Epithelial cell of proximal tubule (primary cell): Measurements from ENCODE around the gene COL9A3. TPM values are rescaled to one million over a fixed set of nuclear protein-coding genes. Genes with fewer than 3 reads are reported as not detected.

Source experiments
- DNase-seq: peaks from one replicate; pipeline ENCODE4 v3.0.0-alpha.2; 2011; ENCODE audit warnings: low read depth
- H3K4me3 ChIP-seq: 2 replicates; pipeline ENCODE4 v1.5.1; 2011; ENCODE audit warnings: low read depth, mild to moderate bottlenecking, low read length
- total RNA-seq: library from RNA; depleted of rRNA; stranded (reverse); fragments of >200 nt; gene quantifications from 2 replicates; pipeline ENCODE4 v1.2.3, GENCODE V29; 2015
- TF ChIP-seq, protein P1 (sequence below): conservative IDR thresholded peaks from 2 replicates; pipeline ENCODE4 v1.5.1; 2012; ENCODE audit warnings: low read depth, mild to moderate bottlenecking, low read length

COL9A3 gene
- total RNA-seq, 1 donor from 2014 or later = 2.8 TPM

DNA sequence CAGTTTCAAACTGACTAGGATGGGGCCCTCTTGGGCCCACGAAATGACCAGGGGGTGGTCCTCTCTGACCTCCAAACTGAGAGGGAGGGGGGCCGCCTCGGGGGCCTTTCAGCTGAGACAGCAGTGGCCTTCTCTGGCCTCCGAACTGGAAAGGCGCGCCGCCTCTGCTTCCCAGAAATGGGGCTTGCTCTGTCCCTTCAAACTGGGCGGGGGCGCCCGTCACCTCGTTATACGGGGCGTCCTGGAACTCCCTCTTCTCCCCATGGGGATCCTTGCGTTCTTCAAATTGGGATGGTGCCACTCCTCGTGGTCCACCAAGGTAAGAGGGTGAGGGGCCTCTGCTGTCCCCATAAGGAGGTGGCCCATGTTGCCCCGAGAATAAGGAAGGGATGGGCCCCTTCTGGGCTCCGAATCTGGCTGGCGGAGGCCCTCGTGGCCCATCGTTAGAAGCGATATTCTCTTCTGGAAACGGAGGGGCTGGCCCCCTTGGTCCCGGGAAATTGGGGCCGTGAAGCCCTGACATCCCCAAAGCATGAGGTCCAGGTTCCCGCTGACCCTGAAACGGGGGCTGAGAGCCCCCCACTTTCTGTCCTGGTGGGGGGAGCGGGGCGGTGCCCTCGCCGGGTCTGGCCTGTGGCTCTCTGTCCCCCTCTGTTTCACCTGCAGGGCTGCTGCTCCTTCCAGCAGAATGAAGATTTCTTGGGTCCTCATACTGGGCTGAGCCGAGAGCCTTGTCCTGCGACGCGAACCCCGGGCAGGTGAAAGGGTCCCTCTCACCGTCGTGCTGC, 63.5 kb downstream of the COL9A3 start:
- no peak overlapping the region for H3K4me3 ChIP-seq
- DNase-seq = no peak
- TF ChIP-seq, protein P1, sequence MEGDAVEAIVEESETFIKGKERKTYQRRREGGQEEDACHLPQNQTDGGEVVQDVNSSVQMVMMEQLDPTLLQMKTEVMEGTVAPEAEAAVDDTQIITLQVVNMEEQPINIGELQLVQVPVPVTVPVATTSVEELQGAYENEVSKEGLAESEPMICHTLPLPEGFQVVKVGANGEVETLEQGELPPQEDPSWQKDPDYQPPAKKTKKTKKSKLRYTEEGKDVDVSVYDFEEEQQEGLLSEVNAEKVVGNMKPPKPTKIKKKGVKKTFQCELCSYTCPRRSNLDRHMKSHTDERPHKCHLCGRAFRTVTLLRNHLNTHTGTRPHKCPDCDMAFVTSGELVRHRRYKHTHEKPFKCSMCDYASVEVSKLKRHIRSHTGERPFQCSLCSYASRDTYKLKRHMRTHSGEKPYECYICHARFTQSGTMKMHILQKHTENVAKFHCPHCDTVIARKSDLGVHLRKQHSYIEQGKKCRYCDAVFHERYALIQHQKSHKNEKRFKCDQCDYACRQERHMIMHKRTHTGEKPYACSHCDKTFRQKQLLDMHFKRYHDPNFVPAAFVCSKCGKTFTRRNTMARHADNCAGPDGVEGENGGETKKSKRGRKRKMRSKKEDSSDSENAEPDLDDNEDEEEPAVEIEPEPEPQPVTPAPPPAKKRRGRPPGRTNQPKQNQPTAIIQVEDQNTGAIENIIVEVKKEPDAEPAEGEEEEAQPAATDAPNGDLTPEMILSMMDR = no peak

DNA sequence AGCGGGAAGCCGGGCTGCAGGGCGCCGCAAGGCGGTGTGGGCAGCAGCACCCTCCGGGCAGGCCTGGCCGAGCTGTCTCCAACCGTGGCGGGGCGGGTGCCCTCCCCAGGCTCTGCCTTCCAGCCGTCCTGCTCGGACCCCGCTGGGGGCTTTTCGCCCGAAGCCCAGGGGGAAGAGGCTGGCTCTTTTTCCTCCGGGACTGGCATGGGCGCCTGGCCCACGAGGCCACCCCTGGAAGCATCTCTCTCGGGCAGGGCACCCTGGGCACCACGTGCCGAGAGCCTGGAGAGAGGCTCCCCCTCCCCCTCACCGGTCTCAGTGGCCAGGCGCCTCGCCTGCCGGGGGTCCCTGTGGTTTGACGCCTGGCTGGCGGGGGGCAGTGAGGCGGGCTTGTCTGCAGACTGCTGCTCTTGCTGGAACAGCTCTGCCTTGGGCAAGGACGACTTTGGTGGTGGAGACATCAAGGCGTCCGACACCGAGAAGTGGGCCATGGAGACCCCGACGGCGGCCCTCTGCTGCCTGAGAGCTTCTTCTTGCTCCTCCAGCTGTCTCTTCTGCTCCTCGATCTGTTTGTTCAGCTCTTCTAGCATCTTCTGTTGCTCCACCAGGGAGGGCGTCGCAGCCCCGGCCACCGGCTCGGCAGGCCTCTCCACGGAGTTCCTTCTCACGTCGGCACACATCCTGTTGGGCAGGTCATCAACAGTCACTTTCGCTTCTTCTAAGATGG, 64.2 kb downstream of the COL9A3 start:
- no peak overlapping the region for H3K4me3 ChIP-seq
- DNase-seq = no peak
- TF ChIP-seq, protein P1 = no peak

DNA sequence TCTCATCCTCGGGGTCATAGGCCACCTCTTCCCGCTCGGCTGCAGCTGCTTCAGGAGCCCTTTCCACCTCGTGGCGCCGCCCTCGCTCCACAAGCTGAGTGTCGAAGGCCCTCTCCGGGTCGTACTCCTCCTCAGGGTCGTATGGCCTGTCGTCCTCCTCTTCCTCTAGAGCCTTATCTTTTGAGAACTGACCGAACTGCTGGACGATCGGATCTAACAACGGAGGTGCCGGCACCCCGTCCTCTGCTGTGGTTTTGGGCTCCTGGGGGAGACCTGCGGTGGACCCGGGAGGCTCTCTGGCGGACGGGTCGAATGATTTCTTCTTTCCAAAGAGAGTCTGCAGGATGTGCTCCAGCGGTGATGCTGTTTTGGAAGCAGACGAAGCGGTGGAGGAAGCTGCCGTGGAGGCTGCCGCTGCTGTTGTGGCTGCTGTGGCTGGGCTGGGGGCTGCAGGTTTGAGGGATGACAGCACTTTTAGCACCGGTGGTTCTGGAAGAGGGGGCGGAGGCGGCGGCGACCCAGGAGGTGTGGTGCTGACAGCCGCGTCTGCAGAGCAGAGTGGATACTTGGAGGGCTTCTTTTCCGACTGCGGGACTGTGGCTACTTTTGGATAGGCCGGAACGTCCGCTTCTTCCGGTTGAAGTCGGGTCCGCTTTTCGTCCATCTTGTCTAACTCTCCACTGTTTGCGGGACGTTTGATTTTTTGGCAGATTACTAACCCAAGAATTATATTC, 65.0 kb downstream of the COL9A3 start:
- DNase-seq = no peak
- TF ChIP-seq, protein P1 = no peak
- no peak overlapping the region for H3K4me3 ChIP-seq

DNA sequence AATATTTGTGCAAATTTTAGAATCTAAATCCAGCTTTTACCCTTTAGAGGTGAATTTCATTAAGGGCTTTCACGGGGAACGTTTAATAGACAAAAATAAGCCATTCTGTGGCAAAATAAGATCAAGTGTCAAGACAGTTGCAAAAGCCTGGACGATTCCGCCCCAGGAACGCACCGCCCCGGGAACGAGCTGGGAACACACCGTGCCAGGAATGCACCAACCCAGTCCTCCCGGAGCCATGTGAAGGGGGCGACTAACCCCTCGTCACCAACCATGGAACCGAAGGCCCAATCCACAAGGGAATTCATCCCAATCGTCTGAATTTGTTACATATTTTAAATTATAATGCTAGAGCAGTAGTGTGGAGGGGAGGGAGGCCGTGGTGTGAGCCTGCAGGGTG, 65.6 kb downstream of the COL9A3 start:
- H3K4me3 ChIP-seq = no peak overlapping the region
- TF ChIP-seq, protein P1 = no peak
- DNase-seq = no peak

DNA sequence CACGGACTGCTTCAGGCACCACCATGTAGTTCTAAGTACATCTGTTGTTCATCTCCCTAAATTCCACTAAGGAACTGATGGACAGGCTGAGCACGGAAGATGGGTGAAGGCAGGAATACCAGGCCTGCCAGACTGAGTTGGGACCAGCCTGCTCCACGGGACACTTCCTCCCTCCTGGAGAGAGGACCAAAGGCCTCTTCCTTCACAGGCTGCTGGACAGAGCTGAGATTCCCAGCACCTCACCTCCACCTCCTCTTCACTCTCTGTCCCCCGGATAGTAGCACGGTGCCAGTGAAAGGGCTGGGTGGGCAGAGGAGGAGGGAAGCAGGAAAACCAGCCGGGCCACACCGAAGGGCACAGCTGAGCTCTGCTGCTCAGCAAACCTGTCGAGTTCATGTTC, 67.7 kb downstream of the COL9A3 start:
- DNase-seq = no peak
- TF ChIP-seq, protein P1 = no peak
- H3K4me3 ChIP-seq = no peak overlapping the region

DNA sequence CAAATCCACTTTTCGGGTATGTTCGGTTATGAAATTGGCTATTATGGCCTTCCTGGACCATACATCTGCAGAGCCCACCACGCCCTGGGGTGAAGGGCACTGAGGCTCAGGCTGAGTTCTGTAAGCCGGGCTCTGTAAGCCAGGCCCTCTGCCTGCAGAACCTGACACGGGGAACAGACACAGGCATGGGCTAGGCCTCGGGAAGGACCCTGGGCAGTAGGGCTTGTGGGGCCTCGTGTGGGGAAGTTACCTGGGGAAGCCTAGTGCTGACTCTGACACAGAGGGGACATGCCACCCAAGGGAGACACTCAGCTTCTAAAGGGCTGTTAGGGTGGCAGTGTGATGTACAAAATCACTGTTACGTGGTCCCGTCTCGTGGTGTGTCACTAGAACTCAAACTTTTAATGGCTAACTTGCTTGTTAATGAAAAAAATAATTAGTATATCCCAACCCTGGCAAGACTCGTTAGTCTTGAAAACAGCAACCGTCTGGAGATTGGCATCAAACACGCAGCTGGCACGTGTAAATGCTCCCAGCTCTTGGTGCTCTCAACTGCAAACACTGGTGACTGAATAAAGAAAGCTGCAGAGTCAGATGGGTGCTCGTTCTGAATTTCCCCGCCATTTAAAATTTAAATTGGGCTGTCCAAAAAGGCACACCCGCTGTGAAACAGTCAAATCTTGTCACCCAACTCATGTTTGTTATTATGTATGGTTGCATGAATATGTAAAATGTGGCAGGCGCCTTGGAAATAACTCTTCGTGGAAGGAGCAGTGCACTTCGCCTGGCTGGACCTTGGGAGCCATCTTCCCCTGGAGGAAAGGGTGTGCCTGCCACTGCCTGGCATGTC, 68.4 kb downstream of the COL9A3 start:
- no peak for DNase-seq
- TF ChIP-seq, protein P1 = no peak
- no peak overlapping the region for H3K4me3 ChIP-seq
